OCI-LY1 (cell line): ENCODE results near the gene CEND1.

Experiments
- H2AFZ ChIP-seq: fragments of 200-600 bp; sonication (generic), shearing (Covaris generic); 2 replicates; pipeline ENCODE4 v1.6.0; 2014; ENCODE audit warnings: antibody characterized with exemption, mild to moderate bottlenecking, low read length
- H3F3A ChIP-seq: fragments of 200-600 bp; sonication (generic), shearing (Covaris generic); 2 replicates; pipeline ENCODE4 v1.6.0; 2014; ENCODE audit warnings: mild to moderate bottlenecking, antibody characterized with exemption, low read length, moderate library complexity; ENCODE audit not compliant: insufficient read depth
- H3K27ac ChIP-seq: fragments of 200-600 bp; sonication (generic); 2 replicates; pipeline ENCODE4 v1.5.1; 2014; ENCODE audit warnings: low read length, mixed run types, mild to moderate bottlenecking, low read depth; ENCODE audit not compliant: poor library complexity, severe bottlenecking
- H3K27me3 ChIP-seq: fragments of 200-600 bp; sonication (generic); 2 replicates; pipeline ENCODE4 v1.6.0; 2014; ENCODE audit warnings: antibody characterized with exemption, mild to moderate bottlenecking, low read length, moderate library complexity; ENCODE audit not compliant: insufficient read depth
- H3K36me3 ChIP-seq: fragments of 200-600 bp; sonication (generic); 2 replicates; pipeline ENCODE4 v1.6.1; 2014; ENCODE audit warnings: mild to moderate bottlenecking, antibody characterized with exemption, low read length, moderate library complexity, mixed read lengths; ENCODE audit not compliant: insufficient read depth
- H3K4me1 ChIP-seq: fragments of 200-600 bp; sonication (generic); 2 replicates; pipeline ENCODE4 v1.5.1; 2014; ENCODE audit warnings: mild to moderate bottlenecking, low read length, moderate library complexity; ENCODE audit not compliant: insufficient read depth, severe bottlenecking
- H3K4me2 ChIP-seq: fragments of 200-600 bp; sonication (generic), shearing (Covaris generic); 2 replicates; pipeline ENCODE4 v1.6.1; 2014; ENCODE audit warnings: low read length
- H3K4me3 ChIP-seq: fragments of 200-600 bp; sonication (generic); 2 replicates; pipeline ENCODE4 v1.5.1; 2014; ENCODE audit warnings: low read length, low read depth, mild to moderate bottlenecking, mixed read lengths; ENCODE audit not compliant: poor library complexity, severe bottlenecking
- H3K79me2 ChIP-seq: fragments of 200-600 bp; shearing (Covaris generic); 2 replicates; pipeline ENCODE4 v1.6.1; 2016; ENCODE audit warnings: mixed run types, low read length, mixed read lengths; ENCODE audit not compliant: insufficient read depth
- H3K9ac ChIP-seq: fragments of 200-600 bp; sonication (generic), shearing (Covaris generic); 2 replicates; pipeline ENCODE4 v1.6.1; 2014; ENCODE audit warnings: mild to moderate bottlenecking, low read length, mixed read lengths
- H3K9me2 ChIP-seq: fragments of 200-600 bp; sonication (generic), shearing (Covaris generic); 2 replicates; pipeline ENCODE4 v1.6.1; 2014; ENCODE audit warnings: low read depth, mild to moderate bottlenecking, low read length, mixed read lengths
- H3K9me3 ChIP-seq: fragments of 200-600 bp; shearing (Covaris generic); 2 replicates; pipeline ENCODE4 v1.6.1; 2014; ENCODE audit warnings: low read length, mixed read lengths
- H4K20me1 ChIP-seq: fragments of 200-600 bp; sonication (generic), shearing (Covaris generic); 2 replicates; pipeline ENCODE4 v1.6.0; 2016; ENCODE audit warnings: mild to moderate bottlenecking, low read length; ENCODE audit not compliant: insufficient read depth
- CTCF ChIP-seq: fragments of 200-600 bp; sonication (generic), shearing (Covaris generic); IDR thresholded peaks from 2 replicates; pipeline ENCODE4 v1.5.1; 2017; ENCODE audit warnings: mild to moderate bottlenecking, antibody characterized with exemption, low read length, moderate library complexity, mixed read lengths
- EZH2 ChIP-seq: fragments of 200-600 bp; sonication (generic), shearing (Covaris generic); IDR thresholded peaks from 2 replicates; pipeline ENCODE4 v1.8.0; 2017; ENCODE audit warnings: borderline replicate concordance, mixed run types, mild to moderate bottlenecking, antibody characterized with exemption, low read length, moderate library complexity, mixed read lengths

Gene CEND1

DNA sequence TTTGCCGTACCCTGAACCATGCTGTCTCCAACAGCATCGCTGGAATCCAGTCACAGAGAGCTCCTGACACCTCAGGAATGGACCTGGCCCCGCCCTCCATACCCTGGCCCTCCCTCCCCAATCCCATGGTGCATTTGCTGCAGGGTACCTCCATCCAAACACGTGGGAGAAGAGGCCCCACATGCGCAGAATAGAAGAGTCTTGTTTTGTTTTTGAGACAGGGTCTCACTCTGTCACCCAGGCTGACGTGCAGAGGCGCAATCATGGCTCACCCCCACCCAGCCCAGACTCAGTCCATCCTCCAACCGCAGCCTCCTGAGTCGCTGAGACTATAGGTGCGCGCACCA is 26.5 kb upstream of the CEND1 start:
- Histone ChIP-seq H3K9me2 (no peaks in the 10 kb centered on the region), H3F3A (peaks cover 4% of the 10 kb centered on the region; the same call in 1 of the 2 replicates), H2AFZ (no peak overlapping the region), H3K4me1 (peaks cover 26% of the 10 kb centered on the region), H3K27me3 (no peaks in the 10 kb centered on the region), H3K9ac (no peak overlapping the region), H4K20me1 (no peaks in the 10 kb centered on the region), H3K36me3 (peaks cover 43% of the 10 kb centered on the region), H3K79me2 (peaks cover under 1% of the 10 kb centered on the region; the same call in 1 of the 2 replicates), H3K4me2 (no peak overlapping the region), H3K27ac (no peak overlapping the region), H3K4me3 (no peak overlapping the region), H3K9me3 (no peaks in the 10 kb centered on the region)
- no peak for TF ChIP-seq EZH2
- TF ChIP-seq CTCF: no peak

DNA sequence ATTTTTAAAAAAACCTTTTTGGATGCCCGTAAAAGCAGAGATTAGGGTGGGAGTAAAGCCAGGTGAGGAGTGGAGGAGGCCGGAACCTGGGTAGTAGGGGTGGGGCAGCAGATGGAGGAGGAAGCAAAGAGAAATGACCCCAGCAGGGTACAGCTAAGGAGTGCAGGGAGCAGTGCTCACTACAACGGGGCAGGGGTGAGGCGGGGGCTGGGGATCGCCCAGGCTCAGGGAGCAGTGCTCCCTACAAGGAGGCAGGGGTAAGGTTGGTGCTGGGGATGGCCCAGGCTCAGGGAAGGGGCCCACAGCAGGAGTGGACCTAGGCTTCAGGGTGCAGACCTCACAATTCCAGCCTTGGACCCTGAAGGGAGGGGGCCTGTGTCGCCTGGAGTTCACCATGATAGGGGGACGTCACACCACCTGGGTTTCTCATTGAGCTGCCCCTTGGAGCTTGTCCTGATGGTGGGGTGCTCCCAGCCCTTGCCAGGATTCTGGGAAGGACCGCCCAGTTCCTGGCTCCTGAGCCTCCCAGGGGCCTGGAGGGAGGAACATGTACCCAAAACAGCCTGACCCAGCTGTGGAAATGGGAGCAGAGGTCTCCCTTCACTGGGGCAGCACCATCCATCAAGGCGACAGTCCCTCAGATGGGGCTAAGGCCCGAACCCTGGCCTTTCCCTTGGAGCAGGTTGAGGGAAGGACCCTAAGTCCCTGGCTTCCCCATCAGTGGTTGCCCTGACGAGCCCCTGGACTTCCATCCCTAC is 26.0 kb upstream of the CEND1 start:
- no peak overlapping the region for H3K9ac ChIP-seq
- H3K79me2 ChIP-seq: peaks cover 6% of the 10 kb centered on the region
- no peaks in the 10 kb centered on the region for H3K27me3 ChIP-seq
- H3K4me1 ChIP-seq: peaks cover 29% of the 10 kb centered on the region
- no peak overlapping the region for H3K4me3 ChIP-seq
- H4K20me1 ChIP-seq: no peaks in the 10 kb centered on the region
- peaks cover 49% of the 10 kb centered on the region for H3K36me3 ChIP-seq
- H3K9me2 ChIP-seq: no peaks in the 10 kb centered on the region
- H3K4me2 ChIP-seq: no peak overlapping the region
- H3K27ac ChIP-seq: no peak overlapping the region
- no peak for TF ChIP-seq CTCF
- no peak for TF ChIP-seq EZH2
- H2AFZ ChIP-seq: no peak overlapping the region
- no peaks in the 10 kb centered on the region for H3K9me3 ChIP-seq
- H3F3A ChIP-seq: peaks cover 4% of the 10 kb centered on the region; the same call in 1 of the 2 replicates

GRCh38 chr11:813456-814096 is 23.7 kb upstream of the CEND1 start:
- peaks cover 4% of the 10 kb centered on the region; the same call in 1 of the 2 replicates for H3F3A ChIP-seq

More at GRCh38 chr11:813456-814096, 23.7 kb upstream of the CEND1 start:
- H3K27me3 ChIP-seq: no peaks in the 10 kb centered on the region
- no peak overlapping the region for H3K4me2 ChIP-seq
- peaks cover 20% of the 10 kb centered on the region for H3K4me1 ChIP-seq
- TF ChIP-seq EZH2: no peak
- H3K9ac ChIP-seq: no peak overlapping the region
- H3K9me3 ChIP-seq: no peaks in the 10 kb centered on the region
- H4K20me1 ChIP-seq: no peaks in the 10 kb centered on the region
- peaks cover 15% of the 10 kb centered on the region for H3K79me2 ChIP-seq
- H3K36me3 ChIP-seq: peaks cover 57% of the 10 kb centered on the region
- no peaks in the 10 kb centered on the region for H3K9me2 ChIP-seq
- no peak overlapping the region for H3K27ac ChIP-seq
- H2AFZ ChIP-seq: no peak overlapping the region
- no peak overlapping the region for H3K4me3 ChIP-seq
